ENCODE measurements around the gene TAF6L. TPM values are rescaled to one million over a fixed set of nuclear protein-coding genes. Genes with fewer than 3 reads are reported as not detected.

The TAF6L gene
- total RNA-seq, 1 donor from 2014 or later = 8.0 TPM

GRCh38 chr11:62786318-62787004 lies 15.3 kb downstream of the TAF6L start:
- Histone ChIP-seq H3K27ac (replicated peaks) (peak overlapping the region; percentile 100), H3K4me1 (peaks cover 62% of the 10 kb centered on the region), H3K4me3 (peak overlapping the region; percentile 99), H3K36me3 (peaks cover 36% of the 10 kb centered on the region), H3K27me3 (ENCODE audit: low read depth) (no peaks in the 10 kb centered on the region), H3K9me3 (replicated peaks) (no peaks in the 10 kb centered on the region)
- peak; percentile 91 for DNase-seq
- intact Hi-C loops (cut with micrococcal nuclease) = loop anchor here (5.0 kb wide), 1 partner anchor 76 kb away; no protein-coding TSS in a partner anchor
- peak; percentile 95 for TF ChIP-seq CTCF (IDR thresholded peaks at IDR 0.05; ENCODE audit: borderline replicate concordance)

DNA sequence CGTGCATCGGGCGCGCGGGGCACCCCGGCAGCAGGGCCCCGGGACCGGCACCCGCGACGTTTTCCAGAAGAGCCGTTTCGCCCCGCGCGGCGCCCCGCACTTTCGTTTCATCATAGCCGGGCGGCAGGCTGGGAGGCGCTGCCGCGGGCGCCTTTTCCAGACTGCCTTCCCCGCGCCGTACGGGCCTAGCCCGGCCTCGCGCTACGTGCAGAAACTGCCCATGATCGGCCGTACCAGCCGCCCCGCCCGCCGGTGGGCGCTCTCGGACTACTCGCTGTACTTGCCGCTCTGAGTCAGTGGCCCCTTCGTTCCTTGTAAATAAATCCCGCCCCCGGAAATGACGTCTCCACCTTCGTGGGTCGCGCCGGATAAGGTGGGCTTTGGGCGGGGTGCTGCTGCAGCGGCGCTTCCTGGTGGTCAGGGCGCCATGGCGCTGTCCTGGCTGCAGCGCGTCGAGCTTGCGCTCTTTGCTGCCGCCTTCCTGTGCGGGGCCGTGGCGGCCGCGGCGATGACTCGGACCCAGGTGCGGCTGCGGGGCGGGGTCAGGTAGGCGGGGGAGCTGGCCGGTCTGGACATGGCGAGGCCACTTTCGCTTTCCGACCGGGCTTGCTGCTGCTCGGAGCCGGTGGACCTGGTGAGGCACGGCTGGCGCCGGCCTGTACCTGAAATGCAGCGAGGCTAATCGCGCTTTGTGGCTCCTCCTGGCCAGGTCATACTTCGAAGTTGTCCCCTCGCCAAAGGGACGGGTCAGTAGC lies 16.0 kb downstream of the TAF6L start, which contains the start of gene TMEM179B:
TSS of gene TMEM179B (plus strand) at position 398 of the 755 bp plus-strand sequence. CDS start at position 428, 30 bp downstream.
- peak; percentile 97 for DNase-seq
- H3K27ac ChIP-seq (replicated peaks) = peak within 1 kb of the TSS; percentile 100
- H3K9me3 ChIP-seq (replicated peaks) = no peaks in the 10 kb centered on the region
- intact Hi-C loops (cut with micrococcal nuclease) = loop anchor here (5.0 kb wide), 1 partner anchor 75 kb away; no protein-coding TSS in a partner anchor
- peaks cover 31% of the 10 kb centered on the region for H3K36me3 ChIP-seq
- H3K4me3 ChIP-seq = peak within 1 kb of the TSS; percentile 99
- H3K27me3 ChIP-seq (ENCODE audit: low read depth) = no peaks in the 10 kb centered on the region
- H3K4me1 ChIP-seq = peaks cover 68% of the 10 kb centered on the region
- peak; percentile 29 for TF ChIP-seq CTCF (IDR thresholded peaks at IDR 0.05; ENCODE audit: borderline replicate concordance)

DNA sequence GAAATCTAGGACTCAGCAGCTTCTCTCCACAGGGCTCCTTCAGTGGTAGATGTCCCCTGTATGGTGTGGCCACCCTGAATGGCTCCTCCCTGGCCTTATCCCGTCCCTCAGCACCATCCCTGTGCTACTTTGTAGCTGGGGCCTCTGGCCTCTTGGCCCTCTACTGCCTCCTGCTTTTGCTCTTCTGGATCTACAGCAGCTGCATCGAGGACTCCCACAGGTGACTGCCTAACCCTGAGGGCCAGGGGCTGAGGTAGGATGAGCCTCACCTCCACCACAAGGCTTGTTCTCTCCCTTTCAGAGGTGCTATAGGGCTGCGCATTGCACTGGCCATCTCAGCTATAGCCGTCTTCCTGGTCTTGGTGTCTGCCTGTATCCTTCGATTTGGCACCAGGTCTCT lies 17.8 kb downstream of the TAF6L start:
- Histone ChIP-seq H3K27ac (replicated peaks) (peak overlapping the region; percentile 100), H3K27me3 (ENCODE audit: low read depth) (no peaks in the 10 kb centered on the region), H3K9me3 (replicated peaks) (no peaks in the 10 kb centered on the region), H3K4me3 (peak overlapping the region; percentile 99), H3K36me3 (peaks cover 42% of the 10 kb centered on the region), H3K4me1 (peaks cover 84% of the 10 kb centered on the region)
- TF ChIP-seq CTCF (IDR thresholded peaks at IDR 0.05; ENCODE audit: borderline replicate concordance) = no peak
- no peak for DNase-seq
- intact Hi-C loops (cut with micrococcal nuclease) = loop anchor here (5.0 kb wide), 1 partner anchor 73 kb away; no protein-coding TSS in a partner anchor

- Histone ChIP-seq H3K27ac (replicated peaks) (peak overlapping the region; percentile 100), H3K9me3 (replicated peaks) (no peaks in the 10 kb centered on the region), H3K27me3 (ENCODE audit: low read depth) (no peaks in the 10 kb centered on the region), H3K4me3 (no peak overlapping the region), H3K4me1 (peaks cover 84% of the 10 kb centered on the region), H3K36me3 (peaks cover 48% of the 10 kb centered on the region)
- no peak for TF ChIP-seq CTCF (IDR thresholded peaks at IDR 0.05; ENCODE audit: borderline replicate concordance)
- no peak for DNase-seq
- intact Hi-C loops (cut with micrococcal nuclease) = loop anchor here (5.0 kb wide), 1 partner anchor 73 kb away; no protein-coding TSS in a partner anchor
Measured at GRCh38 chr11:62789576-62789975, 18.4 kb downstream of the TAF6L start.

DNA sequence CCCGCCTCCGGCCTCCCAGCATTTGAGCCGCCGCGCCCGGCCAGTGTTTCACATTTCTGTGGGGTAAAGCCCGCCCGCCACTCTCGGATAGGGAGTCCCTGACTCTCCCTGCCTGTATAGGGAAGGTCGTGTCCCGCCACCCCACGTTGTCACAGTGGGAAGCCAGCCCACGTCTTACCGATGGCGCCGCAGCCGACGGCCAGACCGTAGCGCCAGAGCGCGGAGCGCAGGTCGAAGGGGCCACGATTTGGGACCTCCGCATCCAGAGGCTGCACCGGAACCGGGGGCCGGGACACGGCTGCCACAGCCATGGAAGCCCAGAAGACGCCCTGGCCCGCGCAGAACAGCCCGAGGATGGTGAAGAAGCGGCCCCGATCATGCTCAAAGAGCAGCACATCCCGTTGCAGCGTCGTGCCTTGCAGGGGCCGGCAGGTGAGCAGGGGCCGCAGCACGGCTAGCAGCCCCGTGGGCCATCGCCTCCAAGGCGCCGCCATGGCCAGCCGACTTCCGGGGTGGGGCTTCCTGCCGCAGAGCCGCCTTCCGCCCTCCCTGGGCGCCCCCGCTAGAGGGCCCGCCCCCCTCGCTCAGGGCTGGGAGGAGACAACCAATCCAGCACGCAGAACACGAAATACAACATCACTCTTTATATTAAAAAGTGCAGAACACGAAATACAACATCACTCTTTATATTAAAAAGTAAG lies 20.5 kb downstream of the TAF6L start, which contains the start of gene TMEM223:
TSS of gene TMEM223 (minus strand) at position 506 of the 701 bp plus-strand sequence. CDS start at position 494, 12 bp downstream.
- Histone ChIP-seq H3K36me3 (peaks cover 66% of the 10 kb centered on the region), H3K27ac (replicated peaks) (peak within 1 kb of the TSS; percentile 95), H3K27me3 (ENCODE audit: low read depth) (no peaks in the 10 kb centered on the region), H3K4me3 (peak within 1 kb of the TSS; percentile 93), H3K9me3 (replicated peaks) (no peaks in the 10 kb centered on the region), H3K4me1 (peaks cover 69% of the 10 kb centered on the region)
- DNase-seq = peak; percentile 90
- intact Hi-C loops (cut with micrococcal nuclease) = no loop called here
- TF ChIP-seq CTCF (IDR thresholded peaks at IDR 0.05; ENCODE audit: borderline replicate concordance) = peak; percentile 21

Data from left ventricle myocardium inferior (tissue), 1 donor.